Measurements from ENCODE around the gene FAM171A1.

The FAM171A1 gene

DNA sequence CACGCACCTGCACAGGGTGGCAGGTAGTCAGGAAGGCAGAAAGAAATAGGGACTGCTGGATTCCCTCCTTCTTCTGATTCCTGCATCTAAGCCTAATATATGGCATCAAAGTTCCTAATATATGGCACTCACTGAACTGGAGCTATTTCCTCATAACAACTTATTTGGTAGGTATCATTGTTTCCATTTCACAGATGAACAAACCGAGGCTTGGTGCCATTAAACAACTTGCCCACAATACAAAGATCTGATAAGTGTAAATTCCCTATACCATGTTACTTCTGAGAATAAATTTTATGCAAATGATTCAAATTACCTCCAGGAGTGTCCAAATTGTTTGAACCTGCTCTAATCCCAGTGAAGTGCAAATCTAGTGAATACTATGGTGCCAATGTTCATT is 2.1 kb upstream of the FAM171A1 start:
- no peak for DNase-seq

DNA sequence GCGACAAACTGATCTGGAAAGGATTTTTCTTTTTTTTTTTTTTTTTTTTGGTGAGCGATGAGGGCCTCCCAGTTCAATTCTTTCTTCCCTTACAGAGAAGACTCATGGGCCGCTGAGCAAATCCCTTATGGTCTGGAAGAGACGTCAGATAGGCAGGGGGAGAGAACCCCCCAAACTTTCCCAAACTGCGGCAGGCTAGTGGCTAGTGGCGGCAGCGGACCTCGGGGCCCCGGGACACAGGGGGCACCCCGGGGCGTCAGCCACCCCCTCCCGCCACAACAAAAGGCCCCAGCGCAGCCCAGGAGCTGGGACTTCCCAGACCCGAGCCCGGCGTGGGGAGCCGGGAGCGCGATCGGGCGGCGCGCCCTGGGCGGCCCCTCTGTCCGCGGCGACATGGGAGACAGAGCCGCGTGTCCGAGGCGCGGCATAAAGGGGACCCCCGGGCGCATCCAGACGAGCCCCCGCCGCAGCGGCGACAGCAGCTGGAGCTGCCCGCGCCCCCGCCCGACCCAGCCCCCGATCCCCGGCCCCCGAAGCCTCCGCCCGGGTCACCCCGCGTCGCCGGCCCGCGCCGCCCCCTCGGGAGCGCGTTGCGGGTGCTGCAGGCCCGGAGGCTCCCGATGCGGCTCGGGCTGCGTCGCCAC is 755 bp downstream of the FAM171A1 start:
- DNase-seq, result peak; percentile 28

DNA sequence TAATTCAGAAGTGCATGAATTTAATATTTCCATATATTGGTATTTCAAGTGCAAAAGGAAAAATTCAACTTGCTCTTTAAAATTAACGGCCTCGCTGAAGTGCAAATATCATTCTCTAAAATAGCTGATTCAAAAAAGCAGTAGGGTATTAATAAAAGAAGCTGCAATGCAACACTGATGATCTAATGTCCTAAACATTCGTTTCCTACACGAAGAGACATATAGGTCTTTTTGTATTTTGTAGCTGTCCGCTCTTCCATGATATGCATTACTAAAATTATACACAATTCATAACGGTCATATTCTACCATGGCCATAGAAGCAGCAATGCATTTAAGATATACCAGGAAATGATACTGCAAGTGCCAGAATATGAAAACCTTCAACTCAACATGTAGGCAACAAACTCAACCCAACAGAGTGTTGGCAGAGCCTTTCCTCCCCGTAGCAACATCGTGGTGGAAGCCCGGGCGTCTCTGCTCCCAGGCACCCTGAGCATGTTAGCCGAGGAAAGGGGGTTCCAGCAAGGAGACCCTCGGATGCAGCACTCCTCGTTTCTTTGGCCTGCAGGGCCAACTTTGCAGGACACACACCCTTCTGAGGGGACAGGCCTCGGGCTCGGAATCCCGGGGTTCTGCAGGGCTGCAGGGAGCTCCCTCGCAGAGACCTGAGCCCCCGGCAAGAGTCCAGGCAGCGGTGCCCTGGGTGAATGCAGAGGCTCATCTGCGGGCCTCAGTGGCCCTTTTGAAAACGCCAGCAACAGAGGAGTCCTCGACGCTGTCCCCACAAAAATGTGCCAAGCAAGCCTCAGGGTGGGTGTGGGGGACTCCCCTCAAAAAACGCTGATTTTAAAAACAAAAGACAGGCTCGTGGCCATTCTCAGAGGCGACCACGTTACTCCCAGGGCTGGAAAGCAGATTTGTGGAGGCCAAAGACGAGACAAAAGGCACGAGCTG is 1.6 kb downstream of the FAM171A1 start:
- DNase-seq, result peak; percentile 29

DNA sequence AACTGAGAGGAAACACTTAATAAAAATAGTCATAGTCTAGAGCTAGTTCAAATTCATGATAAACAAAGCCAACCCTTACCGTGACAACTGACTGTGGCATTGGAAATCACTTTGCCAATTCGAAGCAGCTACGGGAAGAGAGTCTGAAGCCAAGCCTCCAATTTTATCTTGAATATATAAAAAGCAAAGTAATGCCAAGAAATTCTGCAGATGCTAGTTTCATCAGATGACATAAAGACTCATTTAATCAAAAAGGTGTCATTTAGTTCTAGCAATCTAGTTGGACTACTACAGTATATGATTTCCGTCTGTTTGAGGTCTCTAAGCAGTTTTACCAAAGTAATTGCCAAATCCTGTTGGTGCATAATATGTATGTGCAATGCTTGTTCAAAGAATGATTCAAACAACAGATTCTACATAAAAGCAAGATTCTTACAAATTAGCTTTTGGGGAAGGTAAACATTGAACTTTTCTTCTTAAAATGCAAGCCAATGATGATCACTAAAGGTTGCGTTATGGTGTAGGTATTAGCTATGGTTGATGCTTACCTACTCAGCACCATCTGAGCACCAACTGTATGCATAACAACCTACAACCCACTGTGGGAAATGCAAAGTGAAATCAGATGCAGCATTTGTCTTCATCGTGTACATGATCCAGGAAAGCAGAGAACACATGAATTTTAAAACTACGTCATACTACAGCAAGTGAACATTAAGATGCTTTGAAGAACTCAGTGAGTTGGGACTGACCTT is 2.8 kb downstream of the FAM171A1 start:
- DNase-seq, result no peak

DNA sequence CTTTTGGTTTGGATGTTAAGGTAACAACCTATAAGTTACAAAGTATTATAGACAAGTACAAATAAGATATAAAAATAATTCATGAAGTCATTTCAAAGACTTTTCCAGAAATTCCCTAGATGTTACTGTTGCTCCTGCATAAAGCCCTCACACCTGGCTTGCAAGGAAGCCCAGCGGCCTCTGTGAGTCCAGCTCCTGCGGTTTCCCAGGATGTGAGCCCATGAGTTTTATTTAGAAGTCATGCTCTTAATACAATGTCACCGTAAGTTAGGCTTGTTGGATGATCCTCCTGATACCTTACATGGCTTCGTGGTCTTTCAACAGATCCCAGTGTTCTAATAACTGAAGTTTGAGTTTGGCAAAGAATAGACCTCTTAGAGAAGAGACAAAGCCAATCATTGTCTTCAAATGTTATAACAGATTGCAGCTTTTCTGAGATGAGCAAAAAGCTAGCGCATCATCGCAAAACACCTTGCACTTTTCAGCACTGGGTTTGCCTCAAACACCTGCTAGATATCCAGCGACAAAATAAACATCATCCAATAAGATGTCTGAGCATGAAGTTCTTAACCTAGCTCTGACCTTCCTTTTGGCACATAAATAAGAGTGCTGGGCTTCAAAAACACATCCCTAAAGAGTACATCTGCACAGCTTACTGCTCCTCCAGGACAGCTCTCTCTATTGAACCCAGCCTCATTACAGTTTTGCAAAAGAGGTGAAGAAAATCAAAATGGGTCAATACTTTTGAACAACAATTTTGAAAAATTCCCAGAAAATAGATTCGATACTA is 3.6 kb downstream of the FAM171A1 start:
- no peak for DNase-seq

DNA sequence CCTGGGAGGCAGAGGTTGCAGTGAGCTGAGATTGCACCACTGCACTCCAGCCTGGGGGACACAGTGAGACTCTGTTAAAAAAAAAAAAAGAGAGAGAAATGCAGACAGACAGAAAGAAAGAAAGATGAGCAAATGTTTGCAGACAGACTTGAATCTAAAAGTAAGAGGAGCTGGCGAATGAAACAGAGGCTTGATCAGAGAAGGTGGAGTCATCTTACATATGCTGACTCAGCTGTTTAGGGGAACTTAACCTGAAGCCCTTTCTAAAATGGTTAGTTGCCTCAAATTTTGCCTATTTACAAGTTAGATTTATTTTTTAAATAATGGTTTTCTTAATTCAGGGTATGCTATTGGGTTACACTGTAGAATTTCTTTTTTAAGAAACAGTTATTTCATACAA is 5.4 kb downstream of the FAM171A1 start:
- no peak for DNase-seq

DNA sequence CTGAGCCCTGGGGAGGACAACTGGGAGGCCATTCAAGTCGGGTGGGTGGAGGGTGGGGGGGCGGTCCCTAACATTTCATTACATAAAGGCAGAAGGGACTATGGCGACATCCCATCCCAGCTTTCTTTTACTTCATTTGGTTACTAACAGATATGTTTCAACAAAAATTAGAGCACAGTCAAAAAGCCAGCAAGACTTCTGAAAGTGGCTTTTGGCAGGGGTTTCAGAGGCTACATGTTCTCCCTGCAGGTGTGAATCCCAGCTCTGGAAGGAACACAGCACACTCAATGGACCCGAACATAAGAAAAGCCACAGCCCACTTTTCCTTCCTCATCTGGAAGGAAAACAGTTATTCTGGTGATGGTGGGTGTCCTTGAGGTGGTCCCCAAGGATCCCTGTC is 7.1 kb downstream of the FAM171A1 start:
- DNase-seq, result no peak

DNA sequence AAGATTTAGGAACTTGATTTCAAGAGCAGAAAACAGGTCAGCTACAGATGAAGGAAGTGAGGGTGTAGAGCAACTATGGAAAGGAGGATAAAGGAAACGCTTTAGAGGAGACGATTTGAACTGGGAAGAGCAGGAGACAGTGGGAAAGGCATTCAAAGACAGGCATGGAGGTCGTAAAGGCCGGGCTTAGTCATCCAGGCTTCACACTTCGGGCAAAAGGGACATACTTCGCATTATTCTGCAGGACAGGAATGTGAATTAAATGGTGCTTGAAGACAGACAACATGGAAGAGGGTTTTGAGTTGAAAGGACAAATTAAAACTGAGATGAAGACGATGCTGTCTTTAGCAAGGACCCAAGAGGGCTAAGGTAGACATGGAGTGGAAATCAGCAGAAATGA is 8.1 kb downstream of the FAM171A1 start:
- peak; percentile 46 for DNase-seq

DNA sequence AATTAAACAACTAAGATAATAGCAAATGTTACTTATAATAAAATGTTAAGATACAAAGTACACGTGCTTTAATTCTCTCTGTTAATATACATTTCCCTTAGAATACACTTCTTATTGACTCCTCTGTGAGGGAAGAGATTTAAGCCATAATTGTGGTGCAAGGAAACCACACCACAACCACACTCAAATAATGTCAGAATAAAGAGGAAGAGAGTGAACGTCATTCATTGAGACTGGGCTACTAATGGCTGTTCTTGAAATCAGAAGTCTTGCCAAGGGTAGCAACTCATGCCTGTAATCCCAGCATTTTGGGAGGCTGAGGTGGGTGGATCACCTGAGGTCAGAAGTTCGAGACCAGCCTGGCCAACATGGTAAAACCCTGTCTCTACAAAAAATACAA is 10.0 kb downstream of the FAM171A1 start:
- DNase-seq, result no peak

DNA sequence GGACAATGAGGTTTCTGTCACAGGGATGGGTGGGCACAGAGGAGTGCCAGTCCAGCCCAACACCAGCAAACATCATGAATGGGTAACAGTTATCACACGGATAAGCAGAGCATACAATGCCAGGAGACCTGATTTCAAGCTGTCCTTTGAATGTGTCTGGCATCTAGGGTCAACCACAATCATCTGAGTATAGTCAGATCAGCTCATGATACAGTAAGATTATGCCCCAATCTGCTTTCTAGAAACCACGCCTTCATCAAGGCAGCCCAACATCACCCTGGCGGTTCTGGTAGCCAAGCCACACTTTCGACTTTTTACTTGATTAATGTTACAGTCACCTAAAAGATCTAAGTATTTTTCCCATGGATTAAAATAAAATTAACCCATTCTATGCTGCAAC is 10.5 kb downstream of the FAM171A1 start:
- no peak for DNase-seq

DNA sequence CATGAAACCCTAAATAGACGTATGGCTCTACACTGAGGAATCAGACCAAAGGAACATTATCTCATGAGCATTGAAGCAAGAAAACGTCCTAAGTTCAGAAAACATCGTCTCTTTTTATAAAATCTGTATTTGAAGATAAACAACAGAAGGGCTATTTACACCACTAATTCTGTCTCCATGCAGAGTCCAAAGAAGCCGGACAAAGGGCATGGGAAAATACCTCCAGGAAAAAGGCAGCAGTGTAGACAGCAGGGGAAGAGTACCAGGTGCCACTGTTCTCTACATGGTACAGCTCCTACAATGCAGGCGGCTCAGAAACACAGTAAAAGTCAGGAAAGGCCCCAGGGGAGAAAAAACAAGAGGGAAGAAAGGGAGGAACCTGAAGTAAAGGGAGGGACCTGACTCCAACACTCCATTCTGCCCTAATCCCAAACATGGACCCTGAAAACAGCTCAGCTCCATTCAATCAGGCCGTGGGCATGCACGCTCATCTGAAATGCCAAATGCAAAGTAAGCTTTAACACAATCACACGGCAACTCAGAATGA is 17.5 kb downstream of the FAM171A1 start:
- no peak for DNase-seq

DNA sequence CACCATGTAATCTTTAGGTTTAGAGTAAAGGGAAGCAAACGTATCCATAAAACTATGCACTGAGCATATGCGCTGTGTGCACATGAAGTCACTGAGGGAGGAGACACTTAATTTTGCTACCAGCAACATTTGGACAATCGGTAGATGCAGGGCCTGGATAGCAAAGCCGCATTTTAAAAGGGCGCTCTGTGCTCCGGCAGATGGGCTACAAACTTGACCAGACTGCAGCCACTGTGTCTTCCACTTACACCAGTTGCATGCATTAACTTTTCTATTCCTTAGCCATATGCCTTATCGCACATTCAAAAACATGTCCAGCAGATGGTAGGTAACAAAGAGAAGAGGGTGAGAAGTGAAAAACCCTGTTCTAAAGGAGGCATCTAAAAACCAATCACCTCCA is 18.3 kb downstream of the FAM171A1 start:
- no peak for DNase-seq

DNA sequence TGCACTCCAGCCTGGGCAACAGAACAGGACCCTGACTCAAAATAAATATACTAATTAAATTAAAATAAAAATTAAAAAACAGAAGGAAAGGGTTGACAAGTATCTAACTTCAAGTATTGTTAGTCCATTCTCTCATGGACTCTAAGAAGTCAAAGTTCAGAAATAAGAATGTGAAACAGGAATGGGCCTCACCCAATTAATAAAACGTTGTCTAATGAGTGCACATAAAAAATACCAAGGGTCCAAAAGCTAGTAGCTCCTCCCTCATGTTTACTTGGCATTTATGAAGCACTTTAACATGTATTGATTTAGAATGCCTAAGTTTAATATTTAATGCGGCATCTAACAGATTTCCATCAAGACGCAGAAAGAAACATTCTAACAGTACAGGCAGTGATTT is 18.9 kb downstream of the FAM171A1 start:
- DNase-seq, result no peak

DNA sequence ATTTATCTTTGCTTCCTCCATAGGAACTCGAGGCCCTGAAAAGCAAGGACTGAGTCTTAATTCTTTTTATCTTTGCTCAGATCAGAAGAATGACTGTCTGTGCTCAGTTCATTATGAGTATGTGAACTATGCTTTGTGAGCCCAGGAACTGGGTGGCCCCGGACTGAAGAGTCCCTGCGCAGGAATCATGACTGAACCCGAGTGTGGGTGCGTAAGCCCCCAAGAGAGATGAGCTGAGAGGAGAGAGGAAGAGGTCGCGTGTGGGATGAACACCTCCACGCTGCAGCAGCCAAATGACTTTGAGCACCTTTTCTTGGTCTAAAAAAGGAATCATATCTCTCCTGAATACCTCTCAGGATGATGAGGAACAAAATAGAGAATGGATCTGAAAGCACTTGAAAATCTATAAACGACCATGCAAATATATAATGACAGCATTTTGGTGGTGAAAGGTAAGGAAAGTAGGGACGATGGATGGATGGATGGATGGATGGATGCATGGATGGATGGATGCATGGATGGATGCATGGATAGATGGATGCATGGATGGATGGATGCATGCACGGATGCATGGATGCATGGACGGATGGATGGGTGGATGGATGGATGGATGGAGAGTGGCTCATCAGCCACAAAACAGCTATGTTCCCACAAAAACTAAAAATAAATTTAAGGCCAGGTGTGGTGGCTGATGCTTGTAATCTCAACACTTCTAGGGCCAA is 19.8 kb downstream of the FAM171A1 start:
- no peak for DNase-seq

DNA sequence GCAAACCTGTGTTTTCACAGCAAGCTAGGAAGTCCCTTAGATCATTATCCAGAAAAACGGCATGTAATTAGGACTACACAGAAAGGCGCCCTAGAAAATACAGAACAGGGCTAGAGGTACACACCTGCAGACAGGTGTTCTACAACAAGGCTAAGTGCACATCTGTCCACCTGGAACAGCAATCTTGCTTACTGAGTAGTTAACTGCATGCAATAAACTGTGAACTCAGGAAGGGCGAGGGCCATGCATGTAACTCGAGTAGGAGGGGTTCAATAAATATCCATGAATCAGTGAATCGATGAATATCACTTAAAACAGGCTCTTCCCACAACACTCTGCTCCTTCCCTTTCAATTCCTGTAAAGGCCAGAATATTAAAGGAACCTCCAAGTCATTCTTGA is 22.0 kb downstream of the FAM171A1 start:
- no peak for DNase-seq

DNA sequence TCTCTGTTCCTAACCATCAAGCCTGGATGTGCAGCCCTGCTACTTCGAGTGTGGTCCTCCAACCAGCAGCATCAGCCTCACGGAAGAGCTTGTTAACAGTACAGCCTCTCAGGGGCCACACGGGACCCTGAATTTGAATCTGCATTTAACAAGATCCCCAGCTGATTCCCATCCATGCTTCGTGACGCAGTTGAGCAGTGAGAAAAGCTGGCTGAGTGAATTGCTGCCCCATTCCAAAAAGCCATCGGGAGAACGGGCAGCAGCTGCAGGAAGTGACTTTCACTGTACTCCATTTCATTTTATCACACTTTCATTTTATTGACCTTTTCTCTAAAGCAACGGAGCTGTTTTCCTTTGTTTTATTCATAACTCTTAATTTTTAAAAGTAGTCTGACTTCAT is 22.5 kb downstream of the FAM171A1 start:
- DNase-seq, result no peak

DNA sequence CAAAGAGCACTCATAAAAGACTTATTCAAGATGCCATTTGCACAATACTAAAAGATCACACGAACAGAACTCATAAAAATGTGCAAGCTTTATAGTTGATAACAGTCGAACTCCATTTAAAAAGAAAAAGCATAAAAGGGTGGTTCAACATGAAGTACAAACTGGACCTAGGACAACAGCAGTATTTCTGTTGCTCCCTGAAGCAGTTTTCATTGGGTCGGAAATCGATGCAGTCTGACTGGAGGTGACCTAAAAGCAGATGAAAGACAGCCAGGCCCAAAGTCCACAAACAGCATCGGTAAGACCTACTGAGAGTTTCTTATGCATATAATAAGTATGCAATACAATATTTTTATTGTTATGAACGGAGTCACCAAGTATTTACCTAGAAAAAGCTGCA is 23.9 kb downstream of the FAM171A1 start:
- DNase-seq, result no peak

DNA sequence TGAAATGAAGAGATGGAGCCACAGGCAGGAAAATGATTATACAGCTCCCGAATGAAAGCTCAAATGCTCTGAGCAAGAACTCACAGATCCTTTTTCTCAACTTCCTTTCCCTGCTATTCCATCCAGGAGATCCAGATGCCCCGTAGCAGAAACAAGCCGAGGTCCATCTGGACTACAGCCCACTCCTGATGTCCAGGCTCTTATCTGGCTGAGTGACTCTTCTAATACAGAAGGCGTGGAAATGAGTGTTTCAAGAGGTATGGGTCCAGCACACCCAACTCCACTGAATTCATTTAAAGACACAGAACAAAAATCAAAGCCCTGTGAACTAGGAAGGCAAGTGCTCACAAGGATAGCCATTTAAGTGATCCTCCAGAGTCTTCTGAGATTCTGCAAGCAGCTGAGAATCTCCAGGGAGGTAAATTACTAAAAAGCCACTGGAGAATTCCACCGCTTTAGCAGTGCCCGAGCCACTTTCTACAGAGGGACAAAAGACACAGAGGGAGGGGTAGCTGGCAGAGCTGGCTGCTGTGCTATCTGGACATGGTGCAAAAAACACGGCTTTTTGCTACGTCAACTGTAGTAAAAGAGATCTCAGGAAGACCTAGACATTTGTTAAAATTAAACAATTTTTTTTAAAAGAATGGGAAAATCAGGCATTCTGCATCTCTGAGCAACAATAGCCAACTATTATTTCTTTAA is 24.5 kb downstream of the FAM171A1 start:
- DNase-seq, result no peak

DNA sequence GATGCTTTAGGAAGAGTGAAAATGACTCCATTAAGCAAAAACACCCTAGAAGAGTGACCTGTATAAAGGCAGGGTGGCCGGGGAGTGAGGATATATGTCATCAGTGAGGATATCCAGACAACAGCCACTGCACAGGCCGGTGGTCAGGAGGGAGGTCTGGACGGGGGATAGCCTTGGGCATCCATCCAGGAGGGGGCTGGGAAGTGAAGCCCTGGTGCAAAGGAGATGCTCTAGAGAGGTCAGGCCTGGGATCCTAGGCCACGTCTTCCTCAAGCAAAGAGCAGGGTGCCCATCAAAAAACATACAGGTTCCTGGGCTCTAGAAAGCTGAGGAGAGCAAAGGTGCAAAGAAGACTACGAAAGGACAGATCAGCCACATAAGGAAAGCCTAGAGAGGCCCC is 25.6 kb downstream of the FAM171A1 start:
- no peak for DNase-seq

DNA sequence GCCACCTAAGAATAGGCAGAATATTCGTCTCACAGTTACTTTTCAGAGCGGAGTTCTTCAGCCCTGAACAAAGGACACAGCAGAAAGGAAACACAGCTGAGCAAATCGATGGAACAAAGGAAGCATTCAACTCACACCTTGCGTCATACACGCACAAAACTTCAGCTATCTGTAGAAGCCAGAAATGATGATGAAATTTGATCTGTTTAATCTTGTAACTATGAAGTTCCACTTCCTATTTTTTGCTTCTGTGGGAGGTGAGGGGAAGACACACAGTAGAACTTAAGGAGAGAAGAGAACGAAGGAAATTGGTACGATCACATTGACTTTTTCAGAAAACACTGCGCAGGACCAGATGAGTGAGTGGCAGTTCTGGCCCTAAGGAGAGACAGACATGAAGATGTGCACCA is 26.2 kb downstream of the FAM171A1 start:
- DNase-seq, result peak; percentile 43

Measured in fibroblast of skin of abdomen (primary cell).